ENCODE data around the gene FAH.

Gene FAH

DNA sequence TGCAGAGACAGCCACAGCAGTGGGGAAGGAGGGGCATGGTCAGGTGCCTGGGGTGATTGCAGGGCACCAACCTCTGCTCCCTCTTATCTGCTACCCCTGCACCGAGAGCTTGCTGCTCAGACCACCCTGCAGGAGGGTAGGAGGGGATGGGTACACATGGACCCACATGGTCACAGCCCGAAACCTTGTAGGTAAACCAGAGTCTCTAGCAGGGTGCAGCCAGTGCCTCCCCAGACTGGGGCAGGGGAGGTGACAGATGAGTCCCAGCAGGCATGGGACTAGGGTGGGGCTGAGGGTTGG, 49.2 kb downstream of the FAH start:
- DNase-seq = no peak

DNA sequence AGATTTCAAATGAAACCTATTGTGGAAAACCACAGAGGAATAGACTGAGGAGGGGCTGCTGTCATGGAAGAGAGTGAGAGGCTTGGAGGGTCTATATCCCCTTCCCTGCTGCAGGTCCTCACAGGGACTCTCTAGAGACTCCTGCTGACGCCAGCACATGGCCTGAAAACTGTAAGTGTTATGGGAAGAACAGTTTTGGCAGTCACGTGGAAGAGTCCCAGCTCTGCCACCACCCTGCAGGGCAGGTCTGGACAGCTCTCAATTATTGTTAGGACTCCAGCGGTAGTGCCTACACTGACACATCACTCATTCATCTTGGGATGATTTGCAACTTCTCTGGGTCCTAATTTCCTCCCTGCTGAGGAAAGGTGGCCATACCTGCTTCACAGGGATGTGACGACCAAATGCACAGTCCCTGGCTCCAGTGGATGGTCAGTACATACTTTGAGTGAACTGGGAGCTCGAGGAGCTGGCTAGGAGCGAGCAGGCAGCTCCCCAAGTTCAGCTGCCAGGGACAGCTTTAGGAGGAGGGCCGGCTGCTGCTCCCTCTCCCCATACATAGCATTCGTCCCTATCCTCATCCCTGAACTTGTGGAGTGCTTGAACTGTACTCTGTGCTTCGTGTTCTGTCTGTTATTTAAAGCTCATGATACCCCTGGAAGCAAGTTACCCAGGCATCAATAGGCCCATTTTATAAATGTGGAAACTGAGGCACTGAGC, 50.0 kb downstream of the FAH start:
- no peak for DNase-seq

DNA sequence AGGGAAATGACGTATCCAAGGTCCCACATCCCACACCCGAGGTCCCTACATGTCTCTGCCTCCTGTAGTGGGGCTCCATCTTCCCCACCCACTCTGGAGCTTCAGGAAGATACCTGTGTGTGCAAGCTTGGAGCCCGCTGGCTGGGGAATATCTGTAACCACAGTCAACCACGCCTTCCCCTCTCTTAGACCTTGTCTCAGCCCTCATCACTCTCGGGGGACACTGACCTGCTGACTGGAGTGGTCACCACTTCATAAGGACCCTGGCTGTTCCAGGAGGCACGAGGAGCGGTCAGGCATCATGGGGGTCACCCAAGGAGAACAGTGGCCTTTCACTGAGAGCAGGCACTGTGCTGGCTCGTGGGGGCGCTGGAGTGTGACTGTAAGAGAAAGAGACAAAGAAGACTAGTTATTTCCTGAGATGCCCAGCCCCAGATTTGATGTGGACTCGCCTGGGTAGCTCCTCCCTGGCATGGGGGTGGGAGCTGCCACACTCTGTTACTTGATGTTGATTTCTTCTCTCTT, 50.6 kb downstream of the FAH start:
- no peak for DNase-seq

DNA sequence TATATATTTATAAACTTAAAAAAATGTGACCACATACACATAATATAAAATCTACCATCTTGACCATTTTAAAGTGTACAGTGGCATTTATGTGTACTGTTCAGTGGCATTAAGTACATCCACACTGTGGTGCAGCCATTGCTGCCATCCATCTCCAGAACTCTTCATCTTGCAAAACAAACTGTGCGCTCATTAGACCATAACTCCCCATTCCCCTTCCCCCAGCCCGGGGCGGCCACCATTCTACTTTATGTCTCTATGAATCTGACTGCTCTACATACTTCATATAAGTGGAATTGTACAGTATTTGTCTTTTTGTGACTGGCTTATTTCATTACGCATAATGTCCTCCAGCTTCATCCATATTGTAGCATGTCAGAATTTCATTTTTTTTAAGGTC, 51.4 kb downstream of the FAH start:
- no peak for DNase-seq

DNA sequence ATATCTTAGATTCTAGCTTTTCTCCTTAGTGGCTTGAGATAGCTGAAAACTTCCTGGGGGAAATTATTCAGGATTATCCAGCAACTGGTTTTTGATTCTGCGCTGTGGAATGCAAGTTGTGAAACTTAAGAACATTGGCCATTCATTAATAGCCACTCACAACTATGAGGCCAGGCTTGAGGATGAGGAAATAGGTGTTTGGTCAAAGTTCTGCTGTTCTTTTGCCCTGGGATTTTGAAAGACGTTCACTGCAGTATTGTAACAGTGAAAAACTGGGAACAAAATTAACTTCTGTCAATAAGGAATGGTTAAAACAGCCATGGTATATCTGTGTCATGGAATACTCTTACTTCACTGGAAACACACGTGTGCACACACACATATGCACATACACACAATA, 55.1 kb downstream of the FAH start:
- DNase-seq = no peak

DNA sequence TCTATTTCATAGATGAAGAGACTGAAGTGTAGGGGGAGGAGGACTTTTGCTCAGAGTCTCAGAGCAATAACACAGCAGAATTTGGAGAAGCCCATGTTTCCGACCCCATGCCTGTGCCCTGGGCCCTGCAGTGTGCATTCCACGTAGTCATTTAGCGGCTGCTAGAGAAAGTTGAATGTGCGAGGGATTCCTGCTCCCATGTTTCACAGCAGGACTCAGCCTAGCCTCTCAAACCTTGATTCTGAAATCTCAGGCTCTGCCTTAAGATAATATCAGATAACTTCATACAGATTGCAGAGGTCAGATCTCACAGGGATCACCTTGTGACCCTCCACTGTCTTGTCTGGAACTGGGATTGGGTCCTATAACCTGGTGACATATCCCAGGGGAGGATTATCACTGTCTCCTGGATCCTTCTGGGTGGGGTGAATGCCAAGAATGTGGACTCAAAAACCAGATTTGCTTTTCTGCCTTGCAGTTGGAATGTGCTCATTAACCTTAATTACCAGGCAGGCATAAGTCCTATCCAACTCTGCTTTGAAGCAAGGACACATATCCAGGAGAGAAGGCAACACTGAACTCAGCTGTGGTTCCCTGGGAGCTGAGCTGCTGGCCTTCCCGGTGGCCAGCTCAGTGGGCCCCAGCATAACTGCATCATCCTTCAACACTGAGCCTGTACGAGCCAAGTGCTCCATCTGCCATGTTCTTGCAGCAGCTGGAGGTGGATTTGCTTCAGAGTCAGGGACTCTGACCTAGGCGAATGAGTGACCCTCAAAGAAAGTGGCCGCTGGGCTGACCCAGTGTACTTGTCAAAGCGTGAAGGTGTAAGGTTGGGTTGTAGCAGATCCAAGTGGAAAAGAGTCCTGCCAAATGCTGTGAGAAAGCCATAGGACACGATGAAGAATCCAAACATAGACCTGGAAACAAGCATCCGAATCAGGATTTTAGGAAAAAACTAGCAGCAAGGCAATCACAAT, 56.2 kb downstream of the FAH start:
- DNase-seq = no peak

DNA sequence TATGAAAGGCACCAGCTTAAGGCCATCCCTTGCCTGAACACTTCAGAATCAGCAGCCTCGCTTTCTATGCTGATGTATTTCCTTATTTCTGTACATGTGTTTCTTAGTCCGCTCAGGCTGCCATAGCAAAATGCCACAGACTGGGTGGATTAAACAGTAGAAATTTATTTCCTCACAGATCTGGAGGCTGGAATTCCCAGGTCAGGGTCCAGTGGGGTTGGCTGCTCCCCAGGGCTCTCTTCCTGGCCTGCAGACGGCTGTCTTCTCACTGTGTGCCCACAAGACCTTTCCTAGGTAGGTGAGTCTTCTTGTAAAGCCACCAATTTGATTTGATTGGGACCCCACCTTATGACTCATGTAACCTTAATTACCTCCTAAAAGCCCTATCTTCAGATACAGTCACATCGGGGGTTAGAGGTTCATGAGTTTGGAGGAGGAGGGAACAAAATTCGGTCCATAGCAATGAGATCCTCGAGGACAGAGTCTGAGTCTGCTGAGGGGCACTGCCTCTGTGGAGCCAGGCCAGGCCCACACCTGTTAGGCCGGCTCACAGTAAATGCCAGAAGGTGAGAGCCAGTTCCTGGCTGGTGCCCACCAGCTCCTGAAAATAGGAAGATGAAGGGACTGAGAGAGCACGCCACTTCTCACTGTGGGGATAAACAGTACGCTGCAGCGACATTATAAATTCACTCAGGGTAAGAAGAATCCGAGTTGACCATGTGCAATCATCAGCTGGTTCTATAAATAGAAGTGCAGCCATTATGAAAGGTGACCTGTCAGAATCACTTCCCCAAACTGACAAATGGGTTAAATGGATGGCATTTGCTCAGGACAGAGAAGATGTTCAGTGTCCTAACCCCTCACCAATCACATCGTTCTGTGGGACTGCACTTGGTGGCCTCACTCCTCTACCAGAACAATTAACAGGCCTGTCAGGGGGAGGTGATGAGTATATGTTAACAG, 58.1 kb downstream of the FAH start:
- DNase-seq = no peak

DNA sequence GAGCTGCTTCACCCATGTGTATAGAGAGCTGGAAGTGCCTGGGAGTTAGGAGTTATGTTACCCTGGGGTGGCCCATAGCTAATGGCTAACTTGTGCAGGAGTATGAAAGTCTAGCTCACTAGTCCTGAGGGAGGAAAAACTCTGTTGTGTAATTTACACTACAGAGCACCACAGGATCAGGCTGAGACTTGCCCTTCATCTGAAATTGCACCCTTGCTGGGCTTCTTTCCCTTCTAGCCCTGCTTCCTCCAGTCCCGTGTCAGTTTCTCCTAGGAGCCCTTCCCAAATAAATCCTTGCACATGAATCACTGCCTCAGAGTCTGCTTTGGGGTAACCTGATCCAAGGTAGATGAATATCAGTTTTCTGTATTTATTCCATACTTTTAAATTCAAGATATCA, 59.2 kb downstream of the FAH start:
- DNase-seq = no peak

DNA sequence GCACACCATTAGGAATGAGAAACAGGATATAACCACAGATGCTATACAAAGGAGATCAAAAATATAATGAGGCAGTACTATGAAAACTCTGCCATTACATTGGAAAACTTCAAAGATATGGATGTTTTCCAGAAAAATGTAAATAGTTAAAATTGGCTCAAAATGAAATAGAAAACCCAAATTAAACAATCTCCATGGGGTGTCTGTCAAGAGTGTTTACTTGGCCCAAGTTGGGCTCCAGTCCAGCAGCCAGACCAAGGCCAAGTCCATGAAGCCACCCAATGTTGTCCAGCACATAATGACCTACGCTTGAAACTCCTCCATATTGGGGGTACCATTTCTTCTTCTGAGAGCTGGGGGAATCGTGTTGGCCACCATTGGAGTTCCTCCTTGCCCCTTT, 62.1 kb downstream of the FAH start:
- DNase-seq = no peak

DNA sequence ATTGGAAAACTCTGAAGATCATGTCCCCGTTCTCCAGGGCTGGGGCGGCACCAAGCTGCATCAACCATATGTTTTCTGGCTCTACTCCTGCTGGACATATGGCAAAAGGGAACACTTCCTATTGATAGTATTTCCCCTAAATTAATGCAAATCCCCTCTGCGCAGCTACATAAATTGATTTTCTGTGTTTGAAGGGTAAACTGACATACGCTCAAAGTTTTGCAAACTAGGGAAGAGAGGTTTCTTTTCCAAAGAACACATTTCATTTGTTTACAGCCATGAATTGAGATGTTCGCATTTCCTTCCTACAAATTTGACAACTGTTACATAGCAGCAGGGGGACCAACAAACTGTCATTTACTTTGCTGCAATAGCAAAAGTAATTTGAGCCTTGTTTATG, 63.3 kb downstream of the FAH start:
- DNase-seq = no peak

DNA sequence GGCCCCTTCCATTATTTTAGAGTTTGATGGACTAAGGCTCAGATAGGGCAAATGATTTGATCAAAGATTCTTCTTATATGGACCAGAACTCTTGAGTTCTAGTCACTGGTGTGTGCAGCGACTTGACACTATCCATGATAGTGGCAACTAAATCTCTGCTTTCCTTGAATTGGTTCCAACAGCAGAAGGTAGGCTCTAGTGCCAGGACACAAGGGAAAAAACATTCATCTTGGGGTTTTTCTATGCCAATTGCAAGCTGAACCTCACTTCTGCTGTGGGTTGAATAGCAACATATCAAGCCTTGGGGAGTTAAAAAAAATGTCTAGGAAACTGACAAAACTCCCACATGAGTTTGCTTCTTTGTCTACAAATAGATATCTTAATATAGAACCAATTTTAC, 64.1 kb downstream of the FAH start:
- no peak for DNase-seq

DNA sequence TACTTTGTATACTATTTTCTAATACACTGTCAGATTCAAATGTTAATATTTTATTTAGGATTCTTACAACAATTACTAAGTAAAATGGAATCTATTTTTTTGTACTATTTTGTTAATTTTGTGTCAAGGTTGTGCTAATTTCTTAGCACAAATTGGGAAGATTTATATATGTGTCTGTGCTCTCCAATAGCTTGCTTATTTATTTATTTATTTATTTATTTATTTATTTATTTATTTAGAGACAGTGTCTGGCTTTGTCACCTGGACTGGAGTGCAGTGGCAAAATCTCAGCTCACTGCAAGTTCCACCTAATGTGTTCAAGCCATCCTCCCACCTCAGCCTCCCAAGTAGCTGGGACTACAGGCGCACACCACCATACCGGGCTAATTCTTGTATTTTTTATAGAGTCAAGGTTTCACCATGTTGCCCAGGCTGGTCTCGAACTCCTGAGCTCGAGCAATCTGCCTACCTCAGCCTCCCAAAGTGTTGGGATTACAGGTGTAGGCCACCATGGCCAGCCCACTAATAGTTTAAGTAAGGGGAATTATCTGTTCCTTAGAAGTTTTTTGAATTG, 64.6 kb downstream of the FAH start:
- DNase-seq = no peak

DNA sequence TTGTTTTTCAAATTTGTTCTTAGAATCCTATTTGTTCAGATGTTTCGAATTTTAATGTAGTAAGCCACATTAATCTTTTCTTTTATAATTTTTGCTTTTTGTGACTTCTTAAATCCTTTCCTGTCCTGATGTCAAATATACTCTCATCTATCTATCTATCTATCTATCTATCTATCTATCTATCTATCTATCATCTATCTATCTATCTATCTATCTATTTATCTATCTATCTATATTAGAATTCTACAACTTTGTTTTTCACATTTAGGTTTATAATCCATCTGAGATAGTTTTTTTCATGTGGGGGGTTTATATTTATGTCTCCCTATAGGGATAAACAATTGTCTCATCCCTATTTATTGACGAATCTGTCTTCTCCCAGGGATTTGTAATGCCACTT, 67.2 kb downstream of the FAH start:
- no peak for DNase-seq

DNA sequence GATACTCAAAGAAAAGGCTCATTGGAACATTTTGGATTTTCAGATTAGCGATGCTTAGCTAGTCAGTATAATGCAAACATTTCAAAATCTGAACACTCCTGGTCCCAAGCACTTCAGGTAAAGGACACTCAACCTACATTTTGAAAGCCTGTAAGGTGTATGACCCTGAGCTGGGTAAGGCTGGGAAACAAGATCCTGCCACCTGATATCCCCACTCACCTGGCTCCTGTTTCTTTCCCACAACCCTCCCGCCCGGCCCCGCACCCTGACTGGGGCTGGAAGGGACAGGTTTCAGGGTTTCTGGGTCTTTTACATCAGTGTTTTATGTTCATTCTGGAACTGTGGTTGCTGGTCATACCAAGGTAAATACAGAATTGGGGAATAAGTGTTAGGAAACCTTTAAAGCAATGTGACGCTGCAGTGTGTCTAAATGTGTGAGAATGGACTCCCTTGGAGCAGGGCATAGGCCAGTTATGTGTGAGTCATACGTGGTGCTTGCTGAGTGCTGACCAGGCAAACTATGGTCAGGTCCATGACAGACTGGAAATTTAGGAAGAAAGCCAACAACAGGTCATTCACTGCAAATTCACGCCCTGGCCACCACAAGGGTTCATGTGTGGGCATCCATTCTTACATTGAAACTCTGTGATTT, 76.3 kb downstream of the FAH start:
- peak; percentile 64 for DNase-seq

DNA sequence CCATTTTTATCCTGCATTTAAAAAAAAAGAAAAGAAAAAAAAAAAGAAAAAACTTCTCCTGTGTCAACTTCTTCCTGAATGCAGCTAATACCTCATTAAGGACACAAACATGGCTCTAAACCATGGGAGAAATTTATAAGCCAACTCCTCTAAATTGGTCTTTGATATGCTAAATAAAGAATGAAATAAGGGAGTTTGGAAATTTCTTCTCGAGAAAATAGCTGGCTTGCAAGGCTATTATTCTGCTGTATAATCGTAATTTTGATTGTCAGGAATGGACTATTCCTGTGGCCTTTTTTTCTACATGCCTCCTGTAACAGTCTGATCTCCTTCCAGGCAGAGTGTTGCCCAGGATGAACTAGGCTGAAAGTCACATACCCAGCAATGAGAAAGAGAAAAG, 78.6 kb downstream of the FAH start:
- no peak for DNase-seq

DNA sequence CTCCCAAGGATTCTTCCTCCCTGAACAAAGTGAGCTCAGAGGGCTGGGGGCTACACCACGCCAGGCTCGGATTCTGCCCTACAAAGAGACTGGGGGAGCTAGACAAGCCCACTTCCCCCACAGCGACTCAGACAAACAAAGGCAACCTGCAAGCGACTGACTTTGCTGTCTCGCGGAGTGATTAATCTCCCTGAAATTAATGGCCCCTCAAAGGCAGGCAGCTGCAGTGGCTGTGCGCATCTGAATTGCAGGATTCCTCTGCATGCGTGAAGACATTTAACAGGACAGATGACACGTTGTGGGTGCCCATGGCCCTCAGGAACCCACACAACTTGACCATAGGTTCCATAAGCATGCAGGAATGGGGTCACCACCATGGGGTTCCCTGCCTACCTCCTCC, 80.8 kb downstream of the FAH start:
- DNase-seq = no peak

DNA sequence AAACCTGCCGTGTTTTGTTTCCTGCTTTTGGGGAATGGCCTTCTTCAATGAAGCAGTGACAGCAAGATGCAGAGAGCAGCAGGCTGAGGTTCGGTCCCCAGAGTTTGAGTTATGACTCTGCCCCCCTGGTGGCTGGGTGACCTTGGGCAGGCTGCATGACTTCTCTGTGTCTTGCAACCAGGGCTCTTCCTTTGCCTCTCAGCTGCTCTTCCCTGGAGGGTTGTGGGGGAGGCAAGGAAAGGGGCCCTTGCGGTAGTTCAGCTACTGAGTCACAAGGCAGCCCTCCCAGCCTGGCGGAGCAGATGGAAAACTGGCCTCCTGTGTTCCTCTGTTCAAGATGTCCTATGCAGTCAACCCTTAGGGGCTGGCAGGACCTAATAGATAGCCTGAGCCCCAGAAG, 82.1 kb downstream of the FAH start:
- no peak for DNase-seq
